IMR-90 (cell line): Measurements from ENCODE around the gene ANKRD1. TPM values are rescaled to one million over a fixed set of nuclear protein-coding genes. Genes with fewer than 3 reads are reported as not detected.

ENCODE experiments used
- ATAC-seq: fragments of 200-7000 bp; cut with Tn5 transposase; 2 replicates; pipeline ENCODE4 v1.9.1; 2020; ENCODE audit warnings: low read depth, mild to moderate bottlenecking, moderate library complexity
- BruUV-seq: library from RNA; stranded (reverse); fragments of 400-500 nt; replicated peaks from 2 replicates; lab custom pipeline; 2021; lab: Mats Ljungman, UMichigan
- CTCF ChIA-PET: fragments of 300-600 bp; formaldehyde crosslinking; extraction: SDS; loops from one replicate; lab custom pipeline; 2021; ENCODE audit warnings: antibody characterized with exemption; lab: Yijun Ruan, JAX
- POLR2A ChIA-PET: fragments of 300-600 bp; sonication (Branson Sonifier 250); formaldehyde crosslinking; loops from one replicate; lab custom pipeline; 2022; ENCODE audit warnings: antibody characterized with exemption; ENCODE audit not compliant: unreplicated experiment; lab: Charles Lee
- DNase-seq: peaks from one replicate; pipeline ENCODE4 v3.0.0; 2013
- H2AFZ ChIP-seq: replicated peaks from 2 replicates; pipeline ENCODE3; 2013; ENCODE audit warnings: low read length, mild to moderate bottlenecking; ENCODE audit not compliant: poor library complexity
- H2AK5ac ChIP-seq: 2 replicates; pipeline ENCODE4 v1.6.1; 2013; ENCODE audit warnings: low read depth, low read length, inconsistent platforms
- H2AK9ac ChIP-seq: replicated peaks from 2 replicates; pipeline ENCODE3; 2013; ENCODE audit warnings: mild to moderate bottlenecking, low read depth, low read length, moderate library complexity; ENCODE audit not compliant: poor library complexity
- H2BK120ac ChIP-seq: 2 replicates; pipeline ENCODE4 v1.6.1; 2013; ENCODE audit warnings: low read depth, low read length, inconsistent platforms
- H2BK15ac ChIP-seq: 3 replicates; pipeline ENCODE4 v1.6.1; 2013; ENCODE audit warnings: low read depth, low read length, inconsistent platforms
- H2BK20ac ChIP-seq: 2 replicates; pipeline ENCODE4 v1.6.1; 2013; ENCODE audit warnings: low read depth, mild to moderate bottlenecking, inconsistent platforms, low read length, moderate library complexity
- H2BK5ac ChIP-seq: 2 replicates; pipeline ENCODE4 v1.6.1; 2013; ENCODE audit warnings: mild to moderate bottlenecking, low read depth, low read length, inconsistent platforms; ENCODE audit not compliant: poor library complexity, severe bottlenecking
- H3K14ac ChIP-seq: replicated peaks from 2 replicates; pipeline ENCODE4 v1.6.1; 2013; ENCODE audit warnings: low read depth, low read length, inconsistent platforms
- H3K18ac ChIP-seq: 2 replicates; pipeline ENCODE4 v1.6.1; 2013; ENCODE audit warnings: low read depth, low read length, control low read depth
- H3K23ac ChIP-seq: 2 replicates; pipeline ENCODE4 v1.6.1; 2013; ENCODE audit warnings: low read depth, low read length, inconsistent platforms
- H3K27ac ChIP-seq: 2 replicates; pipeline ENCODE4 v1.5.1; 2013; ENCODE audit warnings: mild to moderate bottlenecking, control low read depth, low read length; ENCODE audit not compliant: insufficient read depth
- H3K27me3 ChIP-seq: 2 replicates; pipeline ENCODE4 v1.6.1; 2013; ENCODE audit warnings: low read length; ENCODE audit not compliant: control insufficient read depth, insufficient read depth
- H3K36me3 ChIP-seq: 2 replicates; pipeline ENCODE4 v1.6.1; 2013; ENCODE audit warnings: low read length, mixed read lengths; ENCODE audit not compliant: control insufficient read depth, insufficient read depth
- H3K4ac ChIP-seq: 2 replicates; pipeline ENCODE4 v1.6.1; 2013; ENCODE audit warnings: low read depth, low read length, inconsistent platforms
- H3K4me1 ChIP-seq: 2 replicates; pipeline ENCODE4 v1.6.1; 2013; ENCODE audit warnings: low read length, mixed read lengths; ENCODE audit not compliant: control insufficient read depth, insufficient read depth
- H3K4me2 ChIP-seq: 2 replicates; pipeline ENCODE4 v1.6.1; 2013; ENCODE audit warnings: low read depth, mild to moderate bottlenecking, control low read depth, low read length, moderate library complexity
- H3K4me3 ChIP-seq: 2 replicates; pipeline ENCODE4 v1.5.1; 2013; ENCODE audit warnings: low read depth, mild to moderate bottlenecking, control low read depth, low read length, moderate library complexity; ENCODE audit not compliant: insufficient read depth
- H3K56ac ChIP-seq: 2 replicates; pipeline ENCODE4 v1.6.1; 2013; ENCODE audit warnings: low read length, inconsistent platforms; ENCODE audit not compliant: insufficient read depth; ENCODE audit errors: extremely low read depth
- H3K79me1 ChIP-seq, 2 experiments: 2 replicates each; pipeline ENCODE4 v1.6.1; 2013; ENCODE audit warnings: low read length in 2 of 2, inconsistent platforms in 1 of 2, low read depth in 1 of 2
- H3K9ac ChIP-seq: 2 replicates; pipeline ENCODE4 v1.6.1; 2013; ENCODE audit warnings: low read depth, low read length, control low read depth
- H3K9me1 ChIP-seq: 2 replicates; pipeline ENCODE4 v1.6.1; 2013; ENCODE audit warnings: low read length, inconsistent platforms; ENCODE audit not compliant: insufficient read depth
- H3K9me3 ChIP-seq: 2 replicates; pipeline ENCODE4 v1.6.1; 2013; ENCODE audit warnings: low read length; ENCODE audit not compliant: control insufficient read depth, insufficient read depth
- H4K20me1 ChIP-seq: 2 replicates; pipeline ENCODE4 v1.6.1; 2013; ENCODE audit warnings: low read length, inconsistent platforms; ENCODE audit not compliant: insufficient read depth
- H4K5ac ChIP-seq: 2 replicates; pipeline ENCODE4 v1.6.1; 2013; ENCODE audit warnings: mild to moderate bottlenecking, low read depth, low read length, control low read depth
- H4K8ac ChIP-seq, 2 experiments: 2 replicates each; pipeline ENCODE4 v1.6.1; 2013; ENCODE audit warnings: low read depth in 2 of 2, low read length in 2 of 2, control low read depth in 1 of 2, inconsistent platforms in 1 of 2
- H4K91ac ChIP-seq: 2 replicates; pipeline ENCODE4 v1.6.1; 2013; ENCODE audit warnings: low read depth, low read length, inconsistent platforms; ENCODE audit not compliant: insufficient read depth
- FOS ChIP-seq: fragments of 150-350 bp; IDR thresholded peaks from 2 replicates; pipeline ENCODE4 v1.6.1; 2016; ENCODE audit warnings: low read depth, low read length
- POLR2A ChIP-seq: IDR thresholded peaks from 2 replicates; pipeline ENCODE4 v1.6.1; 2012; ENCODE audit warnings: mild to moderate bottlenecking, low read depth, low read length
- RCOR1 ChIP-seq: IDR thresholded peaks from 2 replicates; pipeline ENCODE4 v1.6.1; 2012; ENCODE audit warnings: mild to moderate bottlenecking, low read length, improper control_type of control experiment; ENCODE audit not compliant: insufficient replicate concordance
- WGBS, 2 experiments: methylation state at CpG; one replicate each; pipeline versions ENCODE4 v1.1.5 to v1.1.7; 2013; ENCODE audit warnings: missing lambda C conversion rate in 2 of 2; ENCODE audit not compliant: insufficient read length in 1 of 2; ENCODE audit errors: extremely low coverage in 2 of 2; 5-methylcytosine and 5-hydroxymethylcytosine counted together
- dilution Hi-C: fragments of 300-500 bp; cut with HindIII; formaldehyde crosslinking; loops from one replicate; pipeline ENCODE4 v1.14.3; 2018; ENCODE audit warnings: low sequenced_read_pairs; ENCODE audit not compliant: unreplicated experiment
- in situ Hi-C: fragments of 300-500 bp; cut with MboI; formaldehyde crosslinking; loops from 3 replicates; pipeline ENCODE4 v1.14.3; 2019; ENCODE audit warnings: low sequenced_read_pairs, inconsistent platforms, mixed read lengths
- intact Hi-C: fragments of 100-400 bp; cut with micrococcal nuclease; formaldehyde crosslinking; loops from 2 replicates; pipeline ENCODE4 v1.10.0; 2022
- polyA plus RNA-seq, 3 experiments: library from polyadenylated mRNA; depleted of rRNA; stranded (reverse); fragments of >200 nt; gene quantifications; 2 replicates each; pipeline ENCODE4 v1.2.3, GENCODE V29; 2012; ENCODE audit warnings: low replicate concordance in 1 of 3
- total RNA-seq: library from RNA; depleted of rRNA; stranded (reverse); fragments of >200 nt; gene quantifications from 2 replicates; pipeline ENCODE4 v1.2.3, GENCODE V29; 2012

Gene ANKRD1
- total and polyA plus RNA-seq, 2 of the 4 experiments (the other 2 are of a cell fraction), result 7.4 to 10.8 TPM

GRCh38 chr10:90912174-90912573 is 8.7 kb downstream of the ANKRD1 start:
- Histone ChIP-seq H2BK15ac (no peak overlapping the region), H3K14ac (no peak overlapping the region), H2AFZ (no peak overlapping the region), H4K20me1 (no peaks in the 10 kb centered on the region), H3K9me1 (no peaks in the 10 kb centered on the region), H2AK9ac (no peak overlapping the region), H2AK5ac (0 out of 2 replicates have a peak overlapping the region, but pooled peaks have one; percentile 1), H3K27me3 (no peaks in the 10 kb centered on the region), H2BK5ac (no peak overlapping the region), H3K18ac (0 out of 2 replicates have a peak overlapping the region, but pooled peaks have one; percentile 9), H3K27ac (no peak overlapping the region), H3K56ac (no peak overlapping the region), H3K36me3 (no peaks in the 10 kb centered on the region; the same call in 1 of the 2 replicates), H3K4me2 (no peak overlapping the region), H3K79me1 (no peaks in the 10 kb centered on the region), H3K23ac (no peak overlapping the region), H2BK120ac (no peak overlapping the region), H2BK20ac (peak overlapping the region; percentile 5; the same call in 1 of the 2 replicates), H3K9me3 (no peaks in the 10 kb centered on the region), H4K5ac (no peak overlapping the region), H3K9ac (no peak overlapping the region; the same call in 1 of the 2 replicates), H3K4me1 (peaks cover 1% of the 10 kb centered on the region), H3K4ac (no peak overlapping the region), H4K8ac (peak overlapping the region in 1 of 2 experiments; percentile 43; a peak in 3 of 4 replicates), H3K4me3 (no peak overlapping the region), H4K91ac (no peak overlapping the region; the same call in 1 of the 2 replicates)
- intact Hi-C loops, result loop anchor here (5.0 to 10.0 kb wide), 3 partner anchors 130 to 253 kb away; no protein-coding TSS in a partner anchor
- DNase-seq (no peak), ATAC-seq (no peak)
- dilution Hi-C loops, result no loop called here
- POLR2A ChIA-PET, result interaction anchor here (0.6 kb wide), 1 partner anchor 105 kb away, joined by 5 read pairs; no protein-coding TSS in a partner anchor
- WGBS, 2 experiments, result no CpG with 5 or more reads among the region's 4 CpGs
- CTCF ChIA-PET, result interaction anchor here (0.7 to 1.6 kb wide), 19 partner anchors 9 to 349 kb away, joined by 3 to 12 read pairs (median 4); partner anchors contain the start of gene ANKRD1
- no TSS peak for BruUV-seq
- TF ChIP-seq FOS (no peak), POLR2A (no peak), RCOR1 (no peak)
- in situ Hi-C loops, result loop anchor here (5.0 to 25.0 kb wide), 2 partner anchors 335 to 1000 kb away; partner anchors contain the start of genes BTAF1 and FGFBP3
